Thyroid gland (tissue), 4 donors: ENCODE data around the gene MEI1. TPM values are rescaled to one million over a fixed set of nuclear protein-coding genes. Genes with fewer than 3 reads are reported as not detected.

Experiments used
- DNase-seq, 2 donors: peaks; one replicate each; pipeline ENCODE4 v3.0.0-alpha.2; 2019
- H3K27ac ChIP-seq, 3 donors: fragments of 200-600 bp; sonication (generic); 1 replicate in 2 of 3; 2 replicates in 1 of 3; pipeline ENCODE4 v1.5.1; 2016 to 2019; ENCODE audit warnings: mild to moderate bottlenecking in 1 of 3, moderate library complexity in 1 of 3
- H3K27me3 ChIP-seq: fragments of 200-600 bp; sonication (generic); one replicate; pipeline ENCODE4 v1.5.1; 2019
- H3K36me3 ChIP-seq, 2 donors: fragments of 200-600 bp; sonication (generic); one replicate each; pipeline ENCODE4 v1.5.1; 2016 to 2019
- H3K4me1 ChIP-seq, 2 donors: fragments of 200-600 bp; sonication (generic); one replicate each; pipeline ENCODE4 v1.5.1; 2017 to 2019
- H3K4me3 ChIP-seq, 3 donors: fragments of 200-600 bp; sonication (generic); replicated peaks in 1 of 3; 1 replicate in 2 of 3; 2 replicates in 1 of 3; pipeline ENCODE4 v1.5.1; 2016; ENCODE audit warnings: mild to moderate bottlenecking in 1 of 3
- H3K9me3 ChIP-seq: fragments of 200-600 bp; sonication (generic); one replicate; pipeline ENCODE4 v1.5.1; 2017
- POLR2A ChIP-seq, 2 donors: fragments of 450-650 bp; IDR thresholded peaks; one replicate each; pipeline ENCODE4 v1.6.1; 2017; ENCODE audit warnings: antibody characterized with exemption in 2 of 2, mild to moderate bottlenecking in 2 of 2, moderate library complexity in 1 of 2
- WGBS, 2 donors: methylation state at CpG; one replicate each; pipeline ENCODE4 v1.1.5; 2017; 5-methylcytosine and 5-hydroxymethylcytosine counted together
- intact Hi-C: fragments of 100-400 bp; cut with DNase I; formaldehyde crosslinking; loops from one replicate; pipeline ENCODE4 v1.15.1; 2023
- total RNA-seq, 4 donors: library from RNA; depleted of rRNA; stranded (reverse); fragments of >200 nt; gene quantifications; one replicate each; pipeline ENCODE4 v1.2.3, GENCODE V29; 2016
- TF ChIP-seq, protein P1 (sequence below), 6 experiments: fragments of 200-600 bp in 3 of 6; fragments of 450-650 bp in 3 of 6; sonication (generic) in 3 of 6; IDR thresholded peaks; one replicate each; pipeline ENCODE4 v1.5.1; 2016 to 2019; ENCODE audit warnings: antibody characterized with exemption in 6 of 6, mild to moderate bottlenecking in 2 of 6, inconsistent platforms in 1 of 6, moderate library complexity in 1 of 6

MEI1 gene
- total RNA-seq, 4 donors from 2014 or later, result 0.25 to 5.2 (median 1.4) TPM

DNA sequence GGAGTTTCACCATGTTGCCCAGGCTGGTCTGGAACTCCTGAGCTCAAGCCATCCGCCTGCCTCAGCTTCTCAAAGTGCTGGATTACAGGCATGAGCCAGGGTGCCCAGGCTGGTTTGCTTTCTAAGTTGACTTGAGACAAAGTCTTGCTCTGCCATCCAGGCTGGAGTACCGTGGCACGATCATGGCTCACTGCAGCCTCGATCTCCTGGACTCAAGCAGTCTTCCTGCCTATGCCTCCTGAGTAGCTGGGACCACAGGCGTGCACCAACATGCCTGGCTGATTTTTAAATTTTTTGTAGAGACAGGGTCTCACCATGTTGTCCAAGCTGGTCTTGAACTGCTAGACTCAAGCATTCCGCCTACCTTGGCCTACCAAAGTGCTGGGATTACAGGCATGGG, 41.6 kb upstream of the MEI1 start:
- Histone ChIP-seq H3K36me3 (peaks cover 92 to 93% of the 10 kb centered on the region in 2 donors), H3K9me3 (no peaks in the 10 kb centered on the region), H3K4me3 (no peak overlapping the region), H3K27ac (no peak overlapping the region), H3K27me3 (no peaks in the 10 kb centered on the region), H3K4me1 (no peaks in the 10 kb centered on the region)
- DNase-seq, result no peak
- 96 to 98% methylated on average over 6 of the region's 6 CpGs for WGBS, 2 donors
- intact Hi-C loops, result no loop called here
- TF ChIP-seq, protein P1, sequence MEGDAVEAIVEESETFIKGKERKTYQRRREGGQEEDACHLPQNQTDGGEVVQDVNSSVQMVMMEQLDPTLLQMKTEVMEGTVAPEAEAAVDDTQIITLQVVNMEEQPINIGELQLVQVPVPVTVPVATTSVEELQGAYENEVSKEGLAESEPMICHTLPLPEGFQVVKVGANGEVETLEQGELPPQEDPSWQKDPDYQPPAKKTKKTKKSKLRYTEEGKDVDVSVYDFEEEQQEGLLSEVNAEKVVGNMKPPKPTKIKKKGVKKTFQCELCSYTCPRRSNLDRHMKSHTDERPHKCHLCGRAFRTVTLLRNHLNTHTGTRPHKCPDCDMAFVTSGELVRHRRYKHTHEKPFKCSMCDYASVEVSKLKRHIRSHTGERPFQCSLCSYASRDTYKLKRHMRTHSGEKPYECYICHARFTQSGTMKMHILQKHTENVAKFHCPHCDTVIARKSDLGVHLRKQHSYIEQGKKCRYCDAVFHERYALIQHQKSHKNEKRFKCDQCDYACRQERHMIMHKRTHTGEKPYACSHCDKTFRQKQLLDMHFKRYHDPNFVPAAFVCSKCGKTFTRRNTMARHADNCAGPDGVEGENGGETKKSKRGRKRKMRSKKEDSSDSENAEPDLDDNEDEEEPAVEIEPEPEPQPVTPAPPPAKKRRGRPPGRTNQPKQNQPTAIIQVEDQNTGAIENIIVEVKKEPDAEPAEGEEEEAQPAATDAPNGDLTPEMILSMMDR (IDR thresholded peaks at IDR 0.05), result no peak
- no peak for TF ChIP-seq POLR2A (IDR thresholded peaks at IDR 0.05)

DNA sequence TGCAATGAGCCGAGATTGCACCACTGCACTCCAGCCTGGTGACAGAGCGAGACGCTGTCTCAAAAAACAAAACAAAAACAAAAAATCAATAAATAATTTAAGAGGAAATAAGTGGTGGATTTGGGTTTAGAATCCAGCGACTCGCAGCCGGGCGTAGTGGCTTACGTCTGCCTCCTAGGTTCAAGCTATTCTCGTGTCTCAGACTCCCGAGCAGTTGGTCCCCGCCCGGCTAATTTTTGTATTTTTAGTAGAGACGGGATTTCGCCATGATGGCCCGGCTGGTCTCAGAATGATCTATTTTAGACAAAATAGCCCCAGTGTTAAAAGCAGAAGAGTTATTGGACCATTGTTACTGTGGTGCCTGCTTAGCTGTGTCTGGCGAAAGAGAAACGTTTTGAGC, 40.4 kb upstream of the MEI1 start:
- H3K9me3 ChIP-seq, result no peaks in the 10 kb centered on the region
- no peak overlapping the region for H3K27ac ChIP-seq
- H3K27me3 ChIP-seq, result no peaks in the 10 kb centered on the region
- 95% methylated on average over 17 of the region's 17 CpGs for WGBS, 2 donors
- TF ChIP-seq, protein P1 (IDR thresholded peaks at IDR 0.05), result no peak
- no peak for TF ChIP-seq POLR2A (IDR thresholded peaks at IDR 0.05)
- H3K4me1 ChIP-seq, result no peaks in the 10 kb centered on the region
- no peak for DNase-seq
- intact Hi-C loops, result no loop called here
- peaks cover 92 to 93% of the 10 kb centered on the region in 2 donors for H3K36me3 ChIP-seq
- H3K4me3 ChIP-seq, result no peak overlapping the region

- no peak overlapping the region for H3K4me3 ChIP-seq
- intact Hi-C loops, result no loop called here
- H3K27ac ChIP-seq, result no peak overlapping the region
- no peaks in the 10 kb centered on the region for H3K4me1 ChIP-seq
- no peak for DNase-seq
- H3K9me3 ChIP-seq, result no peaks in the 10 kb centered on the region
- peaks cover 89 to 92% of the 10 kb centered on the region in 2 donors for H3K36me3 ChIP-seq
- no peaks in the 10 kb centered on the region for H3K27me3 ChIP-seq
- WGBS, 2 donors, result 70 to 87% methylated on average over 1 of the region's 1 CpG
- no peak for TF ChIP-seq POLR2A (IDR thresholded peaks at IDR 0.05)
- TF ChIP-seq, protein P1 (IDR thresholded peaks at IDR 0.05), result no peak
Observed at GRCh38 chr22:41659941-41660340, 39.4 kb upstream of the MEI1 start.

GRCh38 chr22:41660416-41660815, 38.9 kb upstream of the MEI1 start:
- TF ChIP-seq POLR2A (IDR thresholded peaks at IDR 0.05), result no peak
- TF ChIP-seq, protein P1 (IDR thresholded peaks at IDR 0.05), result no peak
- H3K27ac ChIP-seq, result no peak overlapping the region
- intact Hi-C loops, result no loop called here
- no peaks in the 10 kb centered on the region for H3K4me1 ChIP-seq
- H3K4me3 ChIP-seq, result no peak overlapping the region
- 95% methylated on average over 3 of the region's 3 CpGs for WGBS, 2 donors
- peaks cover 85 to 91% of the 10 kb centered on the region in 2 donors for H3K36me3 ChIP-seq
- no peaks in the 10 kb centered on the region for H3K27me3 ChIP-seq
- DNase-seq, result no peak
- no peaks in the 10 kb centered on the region for H3K9me3 ChIP-seq

- peaks cover 80 to 86% of the 10 kb centered on the region in 2 donors for H3K36me3 ChIP-seq
- H3K27ac ChIP-seq, result no peak overlapping the region
- no peaks in the 10 kb centered on the region for H3K9me3 ChIP-seq
- TF ChIP-seq, protein P1 (IDR thresholded peaks at IDR 0.05), result no peak
- no peak for TF ChIP-seq POLR2A (IDR thresholded peaks at IDR 0.05)
- no peaks in the 10 kb centered on the region for H3K27me3 ChIP-seq
- no peak overlapping the region for H3K4me3 ChIP-seq
- DNase-seq, result no peak
- H3K4me1 ChIP-seq, result no peaks in the 10 kb centered on the region
- intact Hi-C loops, result no loop called here
- WGBS, 2 donors, result 92 to 96% methylated on average over 3 of the region's 3 CpGs
Observed at GRCh38 chr22:41661088-41661487, 38.2 kb upstream of the MEI1 start.
